HCT116 (cell line): ENCODE data around the gene HBA2. TPM values are rescaled to one million over a fixed set of nuclear protein-coding genes. Genes with fewer than 3 reads are reported as not detected.

Source experiments
- ATAC-seq: fragments of 200-7000 bp; cut with Tn5 transposase; 2 replicates; pipeline ENCODE4 v1.9.1; 2020; ENCODE audit warnings: mild to moderate bottlenecking, moderate library complexity
- BruUV-seq: library from RNA; stranded (reverse); fragments of 400-500 nt; replicated peaks from 2 replicates; lab custom pipeline; 2021; lab: Mats Ljungman, UMichigan
- CTCF ChIA-PET: fragments of 300-600 bp; sonication (Branson Sonifier 250); formaldehyde crosslinking; loops from one replicate; lab custom pipeline; 2021; ENCODE audit warnings: antibody characterized with exemption; lab: Charles Lee
- POLR2A ChIA-PET: fragments of 300-600, 350-600 bp; sonication (Branson Sonifier 250); formaldehyde crosslinking; loops from one replicate; lab custom pipeline; 2021; ENCODE audit warnings: antibody characterized with exemption; lab: Charles Lee
- RAD21 ChIA-PET, 2 experiments: fragments of 300-600 bp; sonication (Branson Sonifier 250); formaldehyde crosslinking; loops; one replicate each; lab custom pipeline; 2023; ENCODE audit warnings: low total read pairs in 2 of 2; ENCODE audit not compliant: uncharacterized antibody in 2 of 2, unreplicated experiment in 2 of 2, low non-redundant PET in 1 of 2; lab: Charles Lee
- DNase-seq: peaks from one replicate; pipeline ENCODE4 v3.0.0-alpha.2; 2010; ENCODE audit warnings: low read depth, low spot score
- H2AFZ ChIP-seq: fragments of 200-600 bp; shearing (Covaris generic), sonication (generic); 2 replicates; pipeline ENCODE4 v1.6.1; 2017; ENCODE audit warnings: low read depth, mixed run types, mixed read lengths, antibody characterized with exemption, low read length; ENCODE audit not compliant: poor library complexity, severe bottlenecking
- H3K27ac ChIP-seq: 2 replicates; pipeline ENCODE4 v1.5.1; 2012; ENCODE audit warnings: low read depth, low read length
- H3K27me3 ChIP-seq: fragments of 200-600 bp; sonication (generic); 2 replicates; pipeline ENCODE4 v1.6.1; 2016; ENCODE audit warnings: mixed run types, low read length, mixed read lengths; ENCODE audit not compliant: insufficient read depth
- H3K36me3 ChIP-seq, 2 experiments: fragments of 200-500 bp in 1 of 2; fragments of 200-600 bp in 1 of 2; sonication (Bioruptor generic) in 1 of 2; sonication (generic) in 1 of 2; 2 replicates each; pipeline versions ENCODE4 v1.5.1 to v1.6.1; 2014 to 2016; ENCODE audit warnings: low read length in 2 of 2, inconsistent platforms in 1 of 2, mixed read lengths in 1 of 2, mixed run types in 1 of 2; ENCODE audit not compliant: insufficient read depth in 2 of 2, control insufficient read depth in 1 of 2
- H3K4me1 ChIP-seq, 2 experiments: fragments of 200-600 bp in 1 of 2; sonication (generic) in 1 of 2; 2 replicates each; pipeline versions ENCODE4 v1.5.1 to v1.6.1; 2012 to 2017; ENCODE audit warnings: low read length in 2 of 2, inconsistent platforms in 1 of 2, mild to moderate bottlenecking in 1 of 2, mixed read lengths in 1 of 2, mixed run types in 1 of 2, moderate library complexity in 1 of 2; ENCODE audit not compliant: insufficient read depth in 2 of 2, control insufficient read depth in 1 of 2
- H3K4me2 ChIP-seq: fragments of 200-600 bp; sonication (generic); 2 replicates; pipeline ENCODE4 v1.6.1; 2017; ENCODE audit warnings: mixed run types, low read length, mixed read lengths
- H3K4me3 ChIP-seq, 2 experiments: fragments of 200-600 bp in 1 of 2; sonication (generic) in 1 of 2; replicated peaks in 1 of 2; 2 replicates each; pipeline ENCODE4 v1.5.1; 2011 to 2016; ENCODE audit warnings: low read length in 2 of 2, control low read depth in 1 of 2, low read depth in 1 of 2, mild to moderate bottlenecking in 1 of 2, mixed read lengths in 1 of 2, mixed run types in 1 of 2
- H3K79me2 ChIP-seq: fragments of 200-600 bp; sonication (generic); 2 replicates; pipeline ENCODE4 v1.6.1; 2017; ENCODE audit warnings: mild to moderate bottlenecking, mixed run types, low read length, moderate library complexity, mixed read lengths; ENCODE audit not compliant: insufficient read depth
- H3K9ac ChIP-seq: fragments of 200-600 bp; sonication (generic); 2 replicates; pipeline ENCODE4 v1.6.1; 2016; ENCODE audit warnings: low read length, mixed read lengths
- H3K9me2 ChIP-seq: fragments of 200-600 bp; sonication (generic), shearing (Covaris generic); 2 replicates; pipeline ENCODE4 v1.6.1; 2017; ENCODE audit warnings: mixed run types, mild to moderate bottlenecking, moderate library complexity; ENCODE audit not compliant: insufficient read depth
- H3K9me3 ChIP-seq, 2 experiments: fragments of 200-500 bp in 1 of 2; fragments of 200-600 bp in 1 of 2; sonication (Bioruptor generic) in 1 of 2; sonication (generic) in 1 of 2; 2 replicates each; pipeline ENCODE4 v1.6.1; 2014 to 2017; ENCODE audit warnings: low read length in 2 of 2, mixed read lengths in 2 of 2, inconsistent platforms in 1 of 2, low read depth in 1 of 2, mild to moderate bottlenecking in 1 of 2, mixed run types in 1 of 2, moderate library complexity in 1 of 2; ENCODE audit not compliant: control insufficient read depth in 1 of 2, insufficient read depth in 1 of 2
- H4K20me1 ChIP-seq: fragments of 200-600 bp; sonication (generic), shearing (Covaris generic); 2 replicates; pipeline ENCODE4 v1.6.1; 2017; ENCODE audit warnings: mixed run types, mild to moderate bottlenecking, moderate library complexity; ENCODE audit not compliant: insufficient read depth
- ATF3 ChIP-seq: IDR thresholded peaks from 2 replicates; pipeline ENCODE4 v1.6.1; 2012
- CBX3 ChIP-seq: IDR thresholded peaks from 2 replicates; pipeline ENCODE4 v1.6.1; 2012; ENCODE audit warnings: low read depth
- CEBPB ChIP-seq: IDR thresholded peaks from 2 replicates; pipeline ENCODE4 v1.6.1; 2012; ENCODE audit warnings: low read depth
- CTCF ChIP-seq, 3 experiments: fragments of 200-600 bp in 1 of 3; sonication (generic) in 1 of 3; IDR thresholded peaks in 2 of 3; conservative IDR thresholded peaks in 1 of 3; 2 replicates each; pipeline ENCODE4 v1.5.1; 2012 to 2017; ENCODE audit warnings: low read depth in 2 of 3, low read length in 2 of 3, antibody characterized with exemption in 1 of 3, borderline replicate concordance in 1 of 3, control low read depth in 1 of 3, mild to moderate bottlenecking in 1 of 3, mixed read lengths in 1 of 3, mixed run types in 1 of 3, moderate library complexity in 1 of 3; ENCODE audit not compliant: insufficient read depth in 1 of 3
- EGR1 ChIP-seq: IDR thresholded peaks from 2 replicates; pipeline ENCODE4 v1.6.1; 2012; ENCODE audit warnings: low read depth
- FOSL1 ChIP-seq: IDR thresholded peaks from 2 replicates; pipeline ENCODE4 v1.6.1; 2012; ENCODE audit warnings: low read depth
- JUND ChIP-seq: IDR thresholded peaks from 2 replicates; pipeline ENCODE4 v1.6.1; 2012
- POLR2AphosphoS5 ChIP-seq: IDR thresholded peaks from 2 replicates; pipeline ENCODE4 v1.6.1; 2011; ENCODE audit warnings: mild to moderate bottlenecking, low read depth, low read length, moderate library complexity
- RAD21 ChIP-seq: IDR thresholded peaks from 2 replicates; pipeline ENCODE4 v1.6.1; 2012; ENCODE audit warnings: low read depth, mild to moderate bottlenecking
- ZBTB33 ChIP-seq: IDR thresholded peaks from 2 replicates; pipeline ENCODE4 v1.6.1; 2011; ENCODE audit warnings: mild to moderate bottlenecking, low read length, moderate library complexity; ENCODE audit not compliant: insufficient replicate concordance; ENCODE audit errors: extremely low read depth
- ZNF274 ChIP-seq: fragments of 200-500 bp; sonication (Bioruptor generic); IDR thresholded peaks from 2 replicates; pipeline ENCODE4 v1.6.1; 2014; ENCODE audit warnings: mild to moderate bottlenecking, low read depth, low read length, inconsistent platforms
- intact Hi-C: fragments of 100-400 bp; cut with micrococcal nuclease; formaldehyde crosslinking; loops from 2 replicates; pipeline ENCODE4 v1.10.0; 2022
- total RNA-seq: library from RNA; stranded (reverse); gene quantifications from one replicate; pipeline ENCODE4 v1.2.1, GENCODE V29; 2021; ENCODE audit not compliant: unreplicated experiment

Gene HBA2
- total RNA-seq, 1 experiment from 2014 or later: 3.0 TPM

- intact Hi-C loops: no loop called here
- RAD21 ChIA-PET: no interaction called here
- CTCF ChIA-PET: no interaction called here
Observed at GRCh38 chr16:185213-185612, 12.5 kb downstream of the HBA2 start.

More at GRCh38 chr16:185213-185612, 12.5 kb downstream of the HBA2 start:
- Histone ChIP-seq H3K4me2 (no peak overlapping the region), H3K9ac (no peak overlapping the region), H4K20me1 (no peaks in the 10 kb centered on the region), H3K27ac (no peak overlapping the region), H2AFZ (no peak overlapping the region), H3K36me3 (peaks cover 0 to 2% of the 10 kb centered on the region in 2 experiments; a peak in 1 of 4 replicates), H3K9me2 (no peaks in the 10 kb centered on the region), H3K79me2 (no peaks in the 10 kb centered on the region), H3K4me3 (no peak overlapping the region), H3K4me1 (no peaks in the 10 kb centered on the region), H3K9me3 (no peaks in the 10 kb centered on the region), H3K27me3 (no peaks in the 10 kb centered on the region)
- ATAC-seq (no peak), DNase-seq (no peak)
- no TSS peak for BruUV-seq
- POLR2A ChIA-PET: no interaction called here
- TF ChIP-seq CTCF (IDR thresholded peaks at IDR 0.05 in 2 of 3, conservative IDR thresholded peaks at IDR 0.05 in 1 of 3; ENCODE audit: borderline replicate concordance in 1 of 3, insufficient read depth in 1 of 3, low read depth in 2 of 3, low read length in 2 of 3): no peak
- TF ChIP-seq RAD21: no peak
- no peak for TF ChIP-seq ZNF274
- TF ChIP-seq ZBTB33: no peak
- TF ChIP-seq CBX3: no peak
- no peak for TF ChIP-seq EGR1
- no peak for TF ChIP-seq POLR2AphosphoS5
- TF ChIP-seq FOSL1: no peak
- no peak for TF ChIP-seq JUND
- no peak for TF ChIP-seq CEBPB
- no peak for TF ChIP-seq ATF3
